Keratinocyte (primary cell): ENCODE measurements around the gene CSGALNACT2. TPM values are rescaled to one million over a fixed set of nuclear protein-coding genes. Genes with fewer than 3 reads are reported as not detected.

Experiments used
- DNase-seq: peaks from one replicate; pipeline ENCODE4 v3.0.0-alpha.2; 2011; ENCODE audit warnings: low read depth, missing footprints, low spot score
- FAIRE-seq: peaks from 2 replicates; lab custom pipeline; 2011; peaks lifted over from hg19 to GRCh38; lab: Jason Lieb, UNC
- H2AFZ ChIP-seq: 2 replicates; pipeline ENCODE4 v1.6.0; 2012; ENCODE audit warnings: low read length, control low read depth, inconsistent platforms; ENCODE audit not compliant: control insufficient read depth
- H3K27ac ChIP-seq: 2 replicates; pipeline ENCODE4 v1.5.1; 2011; ENCODE audit warnings: low read length; ENCODE audit not compliant: control insufficient read depth, insufficient read depth
- H3K27me3 ChIP-seq: 3 replicates; pipeline ENCODE4 v1.6.0; 2011; ENCODE audit warnings: low read length; ENCODE audit not compliant: control insufficient read depth, insufficient read depth; ENCODE audit errors: extremely low read depth
- H3K36me3 ChIP-seq, 2 experiments: 2 replicates in 1 of 2; 3 replicates in 1 of 2; pipeline ENCODE4 v1.5.1; 2011; ENCODE audit warnings: low read length in 2 of 2, mild to moderate bottlenecking in 1 of 2; ENCODE audit not compliant: control insufficient read depth in 2 of 2, insufficient read depth in 2 of 2; ENCODE audit errors: extremely low read depth in 1 of 2
- H3K4me1 ChIP-seq: 3 replicates; pipeline ENCODE4 v1.5.1; 2011; ENCODE audit warnings: low read length; ENCODE audit not compliant: control insufficient read depth, insufficient read depth; ENCODE audit errors: extremely low read depth
- H3K4me2 ChIP-seq: 3 replicates; pipeline ENCODE4 v1.6.0; 2011; ENCODE audit warnings: low read depth, low read length; ENCODE audit not compliant: control insufficient read depth, insufficient read depth; ENCODE audit errors: extremely low read depth
- H3K4me3 ChIP-seq, 3 experiments: fragments of 200-600 bp in 1 of 3; sonication (generic) in 1 of 3; 2 replicates in 2 of 3; 3 replicates in 1 of 3; pipeline ENCODE4 v1.5.1; 2011 to 2016; ENCODE audit warnings: low read length in 3 of 3, mild to moderate bottlenecking in 3 of 3, control low read depth in 2 of 3, inconsistent platforms in 1 of 3, low read depth in 1 of 3, mixed read lengths in 1 of 3, mixed run types in 1 of 3, moderate library complexity in 1 of 3; ENCODE audit not compliant: control insufficient read depth in 2 of 3, insufficient read depth in 2 of 3; ENCODE audit errors: extremely low read depth in 1 of 3
- H3K79me2 ChIP-seq: 2 replicates; pipeline ENCODE4 v1.6.0; 2012; ENCODE audit warnings: low read length; ENCODE audit not compliant: control insufficient read depth, insufficient read depth
- H3K9ac ChIP-seq: 3 replicates; pipeline ENCODE4 v1.6.0; 2011; ENCODE audit warnings: low read length; ENCODE audit not compliant: control insufficient read depth, insufficient read depth; ENCODE audit errors: extremely low read depth
- H3K9me1 ChIP-seq: 3 replicates; pipeline ENCODE4 v1.6.0; 2011; ENCODE audit warnings: low read length; ENCODE audit not compliant: control insufficient read depth, insufficient read depth; ENCODE audit errors: extremely low read depth
- H3K9me3 ChIP-seq: 2 replicates; pipeline ENCODE4 v1.5.1; 2012; ENCODE audit warnings: low read depth, low read length; ENCODE audit not compliant: control insufficient read depth
- H4K20me1 ChIP-seq: 3 replicates; pipeline ENCODE4 v1.6.0; 2011; ENCODE audit warnings: low read length; ENCODE audit not compliant: control insufficient read depth, insufficient read depth; ENCODE audit errors: extremely low read depth
- EZH2 ChIP-seq: IDR thresholded peaks from one replicate; pipeline ENCODE4 v1.6.1; 2012; ENCODE audit warnings: inconsistent platforms, mild to moderate bottlenecking, low read length, moderate library complexity
- dilution Hi-C: fragments of 300-500 bp; cut with MboI; formaldehyde crosslinking; loops from one replicate; pipeline ENCODE4 v1.7.0; 2020; ENCODE audit warnings: low sequenced_read_pairs; ENCODE audit not compliant: extremely low pct_ligation_motif_present
- polyA plus RNA-seq, 5 experiments: library from polyadenylated mRNA; depleted of rRNA in 3 of 5; stranded (reverse) in 3 of 5; stranded (forward) in 1 of 5; unstranded in 1 of 5; fragments of >200 nt; gene quantifications; 1 replicate in 1 of 5; 2 replicates in 3 of 5; 3 replicates in 1 of 5; pipeline versions ENCODE4 v1.2.1 to v1.2.3, GENCODE V29; 2011 to 2012; ENCODE audit warnings: missing spikeins in 2 of 5, low read depth in 1 of 5, low replicate concordance in 1 of 5
- TF ChIP-seq, protein P1 (sequence below), 3 experiments: IDR thresholded peaks in 1 of 3; conservative IDR thresholded peaks in 1 of 3; optimal IDR thresholded peaks in 1 of 3; 2 replicates in 2 of 3; 3 replicates in 1 of 3; pipeline versions ENCODE3 to v1.5.1; 2011; ENCODE audit warnings: low read length in 3 of 3, mild to moderate bottlenecking in 3 of 3, moderate library complexity in 2 of 3, control low read depth in 1 of 3, inconsistent platforms in 1 of 3; ENCODE audit not compliant: insufficient read depth in 2 of 3; ENCODE audit errors: extremely low read depth in 1 of 3

CSGALNACT2 gene
- polyA plus RNA-seq, 1 donor (not counting 4 experiments of a cell fraction or from before 2014, with no cell fraction given) = 19.7 TPM

- no peaks in the 10 kb centered on the region for H3K27me3 ChIP-seq
- TF ChIP-seq EZH2 = no peak
- TF ChIP-seq, protein P1, sequence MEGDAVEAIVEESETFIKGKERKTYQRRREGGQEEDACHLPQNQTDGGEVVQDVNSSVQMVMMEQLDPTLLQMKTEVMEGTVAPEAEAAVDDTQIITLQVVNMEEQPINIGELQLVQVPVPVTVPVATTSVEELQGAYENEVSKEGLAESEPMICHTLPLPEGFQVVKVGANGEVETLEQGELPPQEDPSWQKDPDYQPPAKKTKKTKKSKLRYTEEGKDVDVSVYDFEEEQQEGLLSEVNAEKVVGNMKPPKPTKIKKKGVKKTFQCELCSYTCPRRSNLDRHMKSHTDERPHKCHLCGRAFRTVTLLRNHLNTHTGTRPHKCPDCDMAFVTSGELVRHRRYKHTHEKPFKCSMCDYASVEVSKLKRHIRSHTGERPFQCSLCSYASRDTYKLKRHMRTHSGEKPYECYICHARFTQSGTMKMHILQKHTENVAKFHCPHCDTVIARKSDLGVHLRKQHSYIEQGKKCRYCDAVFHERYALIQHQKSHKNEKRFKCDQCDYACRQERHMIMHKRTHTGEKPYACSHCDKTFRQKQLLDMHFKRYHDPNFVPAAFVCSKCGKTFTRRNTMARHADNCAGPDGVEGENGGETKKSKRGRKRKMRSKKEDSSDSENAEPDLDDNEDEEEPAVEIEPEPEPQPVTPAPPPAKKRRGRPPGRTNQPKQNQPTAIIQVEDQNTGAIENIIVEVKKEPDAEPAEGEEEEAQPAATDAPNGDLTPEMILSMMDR (optimal IDR thresholded peaks at IDR 0.05 in 1 of 3, IDR thresholded peaks at IDR 0.05 in 1 of 3, conservative IDR thresholded peaks at IDR 0.05 in 1 of 3; ENCODE audit: extremely low read depth in 1 of 3, insufficient read depth in 2 of 3, low read length in 3 of 3) = peak in 2 of 3 experiments; percentile 39 to 43
- FAIRE-seq (no peak), DNase-seq (no peak)
- no peak overlapping the region for H3K27ac ChIP-seq
- no peak overlapping the region for H3K4me3 ChIP-seq
- H3K79me2 ChIP-seq = no peaks in the 10 kb centered on the region
- dilution Hi-C loops = no loop called here
- no peaks in the 10 kb centered on the region for H3K9me3 ChIP-seq
- no peaks in the 10 kb centered on the region for H3K4me1 ChIP-seq
- no peaks in the 10 kb centered on the region for H4K20me1 ChIP-seq
- H3K36me3 ChIP-seq = peaks cover 0 to 1% of the 10 kb centered on the region in 2 experiments
- H2AFZ ChIP-seq = no peak overlapping the region
- no peak overlapping the region for H3K4me2 ChIP-seq
- no peaks in the 10 kb centered on the region for H3K9me1 ChIP-seq
- H3K9ac ChIP-seq = no peak overlapping the region
Observed at GRCh38 chr10:43197834-43198681, 59.8 kb downstream of the CSGALNACT2 start.

DNA sequence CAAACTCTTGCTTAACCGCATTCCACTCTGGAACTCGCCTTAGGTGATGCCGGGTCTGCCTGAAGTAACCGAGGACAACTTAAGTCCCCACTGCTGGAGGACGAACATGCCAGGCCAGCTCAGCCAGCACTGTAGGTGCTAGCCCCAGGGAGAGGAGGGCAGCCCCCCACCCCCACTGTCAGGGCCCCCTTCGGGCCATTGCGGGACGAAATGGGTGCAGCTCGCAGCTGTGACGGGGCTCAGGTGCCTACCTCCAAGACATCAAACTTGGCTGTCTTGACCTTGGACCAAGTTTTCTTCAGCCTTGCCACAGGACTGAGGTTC is 60.4 kb downstream of the CSGALNACT2 start:
- no peak for FAIRE-seq
- H3K4me2 ChIP-seq = no peak overlapping the region
- no peak overlapping the region for H2AFZ ChIP-seq
- H3K79me2 ChIP-seq = no peaks in the 10 kb centered on the region
- no peaks in the 10 kb centered on the region for H3K27me3 ChIP-seq
- no peak overlapping the region for H3K27ac ChIP-seq
- no peaks in the 10 kb centered on the region for H3K9me3 ChIP-seq
- no peaks in the 10 kb centered on the region for H3K4me1 ChIP-seq
- H3K9me1 ChIP-seq = no peaks in the 10 kb centered on the region
- dilution Hi-C loops = no loop called here
- H3K36me3 ChIP-seq = peaks cover 0 to 1% of the 10 kb centered on the region in 2 experiments
- no peak overlapping the region for H3K9ac ChIP-seq
- TF ChIP-seq EZH2 = no peak
- TF ChIP-seq, protein P1 (optimal IDR thresholded peaks at IDR 0.05 in 1 of 3, IDR thresholded peaks at IDR 0.05 in 1 of 3, conservative IDR thresholded peaks at IDR 0.05 in 1 of 3; ENCODE audit: extremely low read depth in 1 of 3, insufficient read depth in 2 of 3, low read length in 3 of 3) = no peak
- H3K4me3 ChIP-seq = no peak overlapping the region
- no peaks in the 10 kb centered on the region for H4K20me1 ChIP-seq
- no peak for DNase-seq
